Fibroblast of peridontal ligament (primary cell): ENCODE measurements around the gene VIPR1.
"Not testable (repeated sequence)": the region's sequence is repeated elsewhere in the genome, so short reads cannot be mapped to it uniquely, and the experiment has no call there.

Experiments
- DNase-seq: peaks from one replicate; pipeline ENCODE4 v3.0.0-alpha.2; 2010; ENCODE audit errors: extremely low read depth

VIPR1 gene

DNA sequence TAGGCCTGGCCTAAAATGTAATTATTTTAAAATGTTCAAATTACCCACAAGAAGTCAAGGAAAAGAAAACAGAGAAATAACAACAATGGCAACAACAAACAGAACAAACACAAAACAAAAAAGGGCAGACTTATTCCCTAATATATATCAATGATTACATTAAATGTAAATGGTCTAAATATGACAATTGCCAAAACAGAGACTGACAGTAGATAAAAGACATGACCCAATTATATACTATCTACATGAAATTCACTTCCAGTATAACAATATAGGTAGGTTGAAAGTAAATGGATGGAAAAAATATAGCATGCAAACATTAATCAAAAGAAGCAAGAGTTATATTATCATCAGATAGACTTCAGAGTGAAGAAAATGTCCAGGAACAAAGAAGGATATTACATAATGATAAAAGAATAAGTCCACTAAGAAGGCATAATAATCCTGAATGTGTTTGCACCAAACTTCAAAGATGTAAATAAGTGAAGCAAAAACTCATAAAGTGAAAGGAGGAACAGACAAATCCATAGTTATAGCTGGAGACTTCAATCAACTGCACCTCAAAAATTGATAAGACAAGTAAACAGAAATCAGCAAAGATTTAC, 72.8 kb downstream of the VIPR1 start:
- no peak for DNase-seq

DNA sequence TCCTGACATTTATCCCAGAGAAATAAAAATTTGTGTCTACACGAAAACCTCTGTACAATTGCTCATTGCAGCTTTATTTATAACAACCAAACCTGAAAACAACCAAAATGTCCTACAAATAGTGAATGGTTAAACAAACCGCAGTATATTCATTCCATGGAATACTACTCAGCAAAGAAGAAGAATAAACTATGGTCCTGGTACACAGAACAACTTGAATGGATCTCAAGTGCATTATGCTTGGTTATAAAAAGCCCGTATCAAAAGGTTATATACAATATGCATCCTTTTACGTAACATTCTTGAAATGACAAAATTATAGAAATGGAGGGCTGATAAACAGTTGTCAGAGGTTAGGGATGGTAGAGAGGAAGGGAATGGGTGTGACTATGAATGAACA, 75.6 kb downstream of the VIPR1 start:
- DNase-seq = no peak

DNA sequence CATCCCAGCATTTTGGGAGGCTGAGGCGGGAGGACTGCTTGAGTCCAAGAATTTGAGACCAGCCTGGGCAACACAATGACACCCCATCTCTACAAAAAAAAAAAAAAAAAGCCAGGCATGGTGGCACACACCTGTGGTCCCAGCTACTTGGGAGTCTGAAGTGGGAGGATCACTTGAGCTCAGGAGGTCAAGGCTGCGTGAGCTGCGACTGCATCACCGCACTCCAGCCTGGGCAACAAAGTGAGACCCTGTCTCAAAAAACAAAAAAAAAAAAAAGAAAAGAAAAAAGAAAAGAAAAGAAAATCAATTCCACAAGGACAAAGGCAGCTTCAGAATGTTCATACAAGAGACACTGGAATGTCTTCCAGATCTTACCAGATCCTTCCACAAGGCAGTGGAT, 76.9 kb downstream of the VIPR1 start:
- DNase-seq = not testable (repeated sequence)

DNA sequence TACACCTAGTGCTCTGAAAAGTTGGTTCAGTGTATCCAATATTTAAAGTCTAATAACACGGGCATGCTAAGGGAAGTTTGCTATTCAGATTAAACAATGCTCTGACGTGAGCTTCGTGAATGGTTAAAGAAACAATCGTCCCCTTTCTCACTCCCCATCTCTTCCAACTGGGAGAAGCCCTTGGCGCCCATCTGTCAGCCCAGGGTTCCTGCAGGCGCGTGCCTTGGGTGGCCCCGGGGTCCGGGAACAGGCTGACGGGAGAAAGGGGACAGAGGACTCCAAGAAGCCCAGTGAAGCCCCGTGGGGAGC, 78.9 kb downstream of the VIPR1 start:
- no peak for DNase-seq

DNA sequence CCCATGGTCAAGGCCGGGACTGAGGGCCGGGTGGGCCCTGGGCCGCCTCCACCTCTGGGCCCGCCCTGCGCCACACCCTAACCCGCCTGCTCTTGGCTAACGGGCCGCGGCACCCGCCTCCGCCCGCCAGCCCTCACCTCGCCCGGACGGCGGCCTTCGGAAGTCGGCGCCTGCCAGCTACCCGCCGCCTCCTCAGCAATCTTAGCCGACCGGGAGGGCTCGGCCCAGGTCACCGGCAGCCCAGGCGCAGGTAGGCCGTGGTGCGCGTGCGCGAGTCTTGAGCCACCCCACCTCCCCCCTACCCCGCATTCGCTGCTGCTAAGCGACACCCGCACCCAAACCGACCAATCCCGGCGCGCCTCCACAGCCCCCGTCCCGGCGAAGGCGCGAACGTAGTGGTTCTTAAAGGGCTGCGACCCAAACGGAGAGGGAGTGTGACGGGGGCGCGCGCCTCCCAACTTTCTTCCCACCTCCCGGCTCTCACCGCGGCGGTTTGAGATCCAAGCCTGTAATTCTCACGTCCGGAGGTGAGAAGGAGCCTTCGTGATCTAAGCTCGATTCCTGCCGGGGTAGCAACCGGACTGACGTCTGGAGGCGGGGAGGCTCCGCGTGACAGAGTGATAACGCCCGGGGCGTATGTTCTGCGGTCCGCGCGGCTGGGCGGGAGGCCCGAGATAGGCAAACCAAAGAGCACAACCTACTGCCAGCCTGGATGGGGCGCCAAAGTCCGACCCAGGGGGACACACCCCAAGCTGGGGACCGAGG, 79.4 kb downstream of the VIPR1 start, which contains the start of gene SEC22C:
SEC22C (minus strand) TSS at position 259 of the 765 bp plus-strand sequence. CDS start 12,921 bp downstream, outside the sequence.
- peak; percentile 83 for DNase-seq

DNA sequence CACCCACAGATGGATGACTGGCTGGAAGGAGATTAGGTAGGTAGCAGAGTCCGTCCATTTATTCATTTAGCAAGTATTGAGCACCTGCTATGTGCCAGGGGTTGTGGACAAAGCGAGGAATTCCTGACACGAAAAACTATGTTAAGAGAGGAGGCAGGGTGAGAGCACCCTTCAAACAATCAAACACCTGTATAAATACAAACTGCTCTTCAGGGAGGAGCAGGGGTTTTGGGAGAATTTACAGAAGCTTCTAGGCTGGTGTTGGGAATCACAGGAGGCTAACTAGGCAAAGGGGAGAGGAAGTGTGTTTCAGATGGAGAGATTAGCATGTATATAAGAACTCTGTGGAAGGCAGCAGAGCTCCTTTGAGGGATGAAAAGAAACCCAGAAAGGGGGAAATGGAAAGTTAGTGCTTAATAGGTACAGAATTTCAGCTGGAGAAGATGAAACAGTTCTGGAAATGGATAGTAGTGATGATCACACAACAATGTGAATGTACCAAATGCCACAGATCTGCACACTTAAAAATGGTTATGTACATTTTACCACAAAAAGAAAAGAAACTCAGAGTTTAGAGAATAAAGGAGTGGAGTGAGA, 80.1 kb downstream of the VIPR1 start:
- no peak for DNase-seq
